Nephron (organoid): ENCODE measurements around the gene CISD1.

ENCODE experiments used
- H3K27ac Mint-ChIP-seq, 3 experiments: 2 replicates each; pipeline ENCODE4 v1.8.0; 2020; ENCODE audit warnings: mixed read lengths in 3 of 3, mild to moderate bottlenecking in 2 of 3, moderate library complexity in 1 of 3
- H3K27me3 Mint-ChIP-seq: 2 replicates; pipeline ENCODE4 v1.8.0; 2021; ENCODE audit warnings: low read depth, mild to moderate bottlenecking, moderate library complexity, mixed read lengths
- H3K36me3 Mint-ChIP-seq: 2 replicates; pipeline ENCODE4 v1.8.0; 2020; ENCODE audit warnings: low read depth, mixed read lengths
- H3K4me1 Mint-ChIP-seq: 2 replicates; pipeline ENCODE4 v1.8.0; 2020; ENCODE audit warnings: mixed read lengths
- H3K4me3 Mint-ChIP-seq, 3 experiments: 2 replicates each; pipeline ENCODE4 v1.8.0; 2020; ENCODE audit warnings: mild to moderate bottlenecking in 3 of 3, mixed read lengths in 3 of 3, moderate library complexity in 2 of 3
- H3K9me3 Mint-ChIP-seq: 2 replicates; pipeline ENCODE4 v1.8.0; 2020; ENCODE audit warnings: mixed read lengths
- TF ChIP-seq, protein P1 (sequence below), 3 experiments: fragments of 200-600 bp; sonication (generic); IDR thresholded peaks; one replicate each; pipeline ENCODE4 v1.5.0; 2021; ENCODE audit warnings: antibody characterized with exemption in 3 of 3; ENCODE audit not compliant: unreplicated experiment in 3 of 3

The CISD1 gene

DNA sequence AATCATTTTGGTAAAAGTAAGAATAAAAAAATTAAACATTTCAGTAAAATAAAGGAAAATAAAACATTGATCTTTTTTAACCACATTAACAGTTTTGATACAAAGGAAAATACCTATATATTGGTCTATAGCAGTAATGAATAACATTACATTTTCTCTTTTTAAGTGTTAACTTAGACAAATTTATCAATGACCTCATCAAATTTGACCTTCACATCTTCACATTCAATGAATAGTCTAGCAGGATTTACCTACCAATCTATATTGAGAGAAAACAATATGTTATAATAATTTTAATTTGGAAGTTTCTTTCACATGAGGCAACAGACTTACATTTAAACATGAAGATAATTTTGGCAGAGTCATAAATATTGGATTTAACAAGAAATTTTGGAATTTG is 47.9 kb downstream of the CISD1 start:
- no peaks in the 10 kb centered on the region for H3K4me1 Mint-ChIP-seq
- no peak overlapping the region for H3K27ac Mint-ChIP-seq
- TF ChIP-seq, protein P1, sequence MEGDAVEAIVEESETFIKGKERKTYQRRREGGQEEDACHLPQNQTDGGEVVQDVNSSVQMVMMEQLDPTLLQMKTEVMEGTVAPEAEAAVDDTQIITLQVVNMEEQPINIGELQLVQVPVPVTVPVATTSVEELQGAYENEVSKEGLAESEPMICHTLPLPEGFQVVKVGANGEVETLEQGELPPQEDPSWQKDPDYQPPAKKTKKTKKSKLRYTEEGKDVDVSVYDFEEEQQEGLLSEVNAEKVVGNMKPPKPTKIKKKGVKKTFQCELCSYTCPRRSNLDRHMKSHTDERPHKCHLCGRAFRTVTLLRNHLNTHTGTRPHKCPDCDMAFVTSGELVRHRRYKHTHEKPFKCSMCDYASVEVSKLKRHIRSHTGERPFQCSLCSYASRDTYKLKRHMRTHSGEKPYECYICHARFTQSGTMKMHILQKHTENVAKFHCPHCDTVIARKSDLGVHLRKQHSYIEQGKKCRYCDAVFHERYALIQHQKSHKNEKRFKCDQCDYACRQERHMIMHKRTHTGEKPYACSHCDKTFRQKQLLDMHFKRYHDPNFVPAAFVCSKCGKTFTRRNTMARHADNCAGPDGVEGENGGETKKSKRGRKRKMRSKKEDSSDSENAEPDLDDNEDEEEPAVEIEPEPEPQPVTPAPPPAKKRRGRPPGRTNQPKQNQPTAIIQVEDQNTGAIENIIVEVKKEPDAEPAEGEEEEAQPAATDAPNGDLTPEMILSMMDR (IDR thresholded peaks at IDR 0.05; ENCODE audit: unreplicated experiment in 3 of 3): no peak
- no peaks in the 10 kb centered on the region for H3K27me3 Mint-ChIP-seq
- no peaks in the 10 kb centered on the region for H3K36me3 Mint-ChIP-seq
- H3K4me3 Mint-ChIP-seq: no peak overlapping the region
- no peaks in the 10 kb centered on the region for H3K9me3 Mint-ChIP-seq

DNA sequence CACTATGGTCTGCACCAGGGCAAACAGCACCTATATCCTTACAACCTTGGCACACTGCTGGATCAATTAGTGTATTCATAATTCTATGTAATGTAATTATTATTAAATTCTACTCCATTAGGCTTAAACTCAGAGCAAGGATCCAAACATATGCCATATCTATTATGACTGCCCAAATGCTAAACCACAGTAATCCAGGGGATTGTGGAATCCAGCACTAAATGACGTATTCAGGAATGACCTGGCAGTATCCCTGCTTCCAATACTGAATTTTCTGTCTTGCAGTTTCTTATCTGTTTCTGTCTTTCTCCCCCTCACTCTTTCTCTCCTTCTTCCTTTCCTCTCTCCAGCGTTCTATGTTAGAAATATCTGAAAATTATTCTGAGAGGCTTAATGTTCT is 49.4 kb downstream of the CISD1 start:
- H3K4me1 Mint-ChIP-seq: no peaks in the 10 kb centered on the region
- H3K9me3 Mint-ChIP-seq: no peaks in the 10 kb centered on the region
- no peaks in the 10 kb centered on the region for H3K36me3 Mint-ChIP-seq
- no peak overlapping the region for H3K4me3 Mint-ChIP-seq
- H3K27me3 Mint-ChIP-seq: no peaks in the 10 kb centered on the region
- TF ChIP-seq, protein P1 (IDR thresholded peaks at IDR 0.05; ENCODE audit: unreplicated experiment in 3 of 3): no peak
- no peak overlapping the region for H3K27ac Mint-ChIP-seq

DNA sequence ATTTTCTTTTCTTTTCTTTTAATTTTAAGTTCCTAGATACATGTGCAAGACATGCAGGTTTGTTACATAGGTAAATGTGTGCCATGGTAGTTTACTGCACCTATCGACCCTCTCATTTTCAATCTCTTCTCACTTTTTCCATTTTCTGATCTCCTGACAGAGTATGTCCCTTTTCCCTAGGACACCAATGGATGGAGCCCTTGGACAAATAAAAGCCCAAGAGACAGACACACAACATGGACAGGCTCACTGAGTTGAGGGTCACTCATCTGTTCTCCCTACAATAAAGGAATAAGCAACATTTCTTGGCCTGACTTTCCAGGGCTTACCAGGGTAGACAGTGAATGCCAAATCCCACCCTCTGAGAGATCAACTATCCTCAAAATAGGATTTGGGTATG is 50.6 kb downstream of the CISD1 start:
- TF ChIP-seq, protein P1 (IDR thresholded peaks at IDR 0.05; ENCODE audit: unreplicated experiment in 3 of 3): no peak
- Mint-ChIP-seq H3K9me3 (no peaks in the 10 kb centered on the region), H3K4me1 (no peaks in the 10 kb centered on the region), H3K36me3 (no peaks in the 10 kb centered on the region), H3K27me3 (no peaks in the 10 kb centered on the region), H3K4me3 (no peak overlapping the region), H3K27ac (no peak overlapping the region)

DNA sequence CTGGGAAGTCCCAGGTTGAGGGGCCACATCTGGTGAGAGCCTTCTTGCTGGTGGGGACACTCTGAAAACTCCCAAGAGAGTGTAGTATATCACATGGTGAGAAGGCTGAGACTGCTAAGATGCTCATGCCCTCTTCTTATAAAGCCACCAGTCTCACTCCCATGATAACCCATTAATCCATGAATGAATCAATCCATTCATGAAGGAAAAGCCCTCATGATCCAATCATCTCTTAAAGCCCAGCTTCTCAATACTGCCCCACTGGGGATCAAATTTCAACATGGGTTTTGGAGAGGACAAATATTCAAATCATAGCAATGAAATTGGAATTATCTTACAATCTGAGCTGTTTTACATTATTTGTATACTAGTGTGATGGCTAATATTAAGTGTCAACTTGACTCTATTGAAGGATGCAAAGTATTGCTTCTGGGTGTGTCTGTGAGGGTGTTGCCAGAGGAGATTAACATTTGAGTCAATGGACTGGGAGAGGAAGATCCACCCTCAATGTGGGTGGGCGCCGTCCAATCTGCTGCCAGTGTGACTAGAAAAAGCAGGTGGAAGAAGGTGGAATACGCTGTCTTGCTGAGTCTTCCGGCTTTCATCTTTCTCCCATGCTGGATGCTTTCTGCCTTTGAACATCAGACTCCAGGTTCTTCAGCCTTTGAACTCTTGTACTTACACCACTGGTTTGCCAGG is 51.5 kb downstream of the CISD1 start:
- Mint-ChIP-seq H3K4me3 (no peak overlapping the region), H3K9me3 (no peaks in the 10 kb centered on the region), H3K4me1 (no peaks in the 10 kb centered on the region), H3K36me3 (no peaks in the 10 kb centered on the region), H3K27me3 (no peaks in the 10 kb centered on the region), H3K27ac (no peak overlapping the region)
- TF ChIP-seq, protein P1 (IDR thresholded peaks at IDR 0.05; ENCODE audit: unreplicated experiment in 3 of 3): no peak

DNA sequence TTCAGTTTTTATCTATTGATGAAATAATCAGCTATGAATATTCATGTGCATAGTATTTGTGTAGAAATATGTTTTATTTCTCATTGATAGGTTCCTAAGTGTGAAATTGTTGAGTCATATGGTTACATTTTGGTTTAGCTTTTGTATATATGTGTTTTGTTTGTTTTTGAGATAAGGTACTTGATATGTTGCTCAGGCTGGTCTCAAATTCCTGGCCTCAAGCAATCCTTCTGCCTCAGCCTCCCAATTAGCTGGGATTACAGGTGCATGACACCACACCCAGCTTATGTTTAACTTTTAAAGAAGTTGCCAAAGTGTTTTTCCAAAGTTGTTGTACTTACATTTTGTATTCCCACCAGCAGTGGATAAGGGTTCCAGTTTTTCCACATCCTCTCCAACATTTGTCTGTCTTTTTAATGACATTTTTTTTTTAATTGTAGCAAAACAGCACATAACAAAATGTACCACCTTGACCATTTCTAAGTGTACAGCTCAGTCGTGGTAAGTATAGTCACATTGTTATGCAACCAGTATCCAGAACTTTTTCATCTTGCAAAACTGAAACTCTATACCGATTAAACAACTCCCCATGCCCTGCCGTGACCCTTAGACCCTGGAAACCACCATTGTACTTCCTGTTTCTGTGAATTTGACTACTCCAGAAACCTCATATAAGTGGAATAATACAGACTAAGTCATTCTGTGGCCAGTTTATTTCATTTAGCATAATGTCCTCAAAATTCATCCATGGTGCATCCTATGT is 53.3 kb downstream of the CISD1 start:
- Mint-ChIP-seq H3K9me3 (no peaks in the 10 kb centered on the region), H3K4me3 (no peak overlapping the region), H3K27ac (no peak overlapping the region), H3K27me3 (no peaks in the 10 kb centered on the region), H3K4me1 (no peaks in the 10 kb centered on the region), H3K36me3 (no peaks in the 10 kb centered on the region)
- TF ChIP-seq, protein P1 (IDR thresholded peaks at IDR 0.05; ENCODE audit: unreplicated experiment in 3 of 3): no peak

DNA sequence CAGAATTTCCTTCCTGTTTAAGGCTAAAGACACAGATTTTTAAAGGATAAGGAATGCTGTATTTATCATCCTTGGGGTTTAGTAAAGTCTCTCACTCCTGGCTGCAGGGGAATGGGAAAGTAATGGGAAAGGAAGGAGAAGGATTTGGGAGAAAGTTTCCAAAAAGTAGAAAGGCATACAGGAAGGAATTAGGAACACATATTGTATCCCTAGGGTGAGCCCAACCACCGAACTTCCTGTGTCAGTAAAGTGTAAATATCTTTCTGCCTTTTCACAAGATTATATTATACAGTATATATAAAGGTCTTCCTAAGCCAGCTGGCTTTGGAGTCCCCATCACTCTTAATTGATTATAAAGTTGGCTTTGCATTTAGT is 53.9 kb downstream of the CISD1 start:
- Mint-ChIP-seq H3K36me3 (no peaks in the 10 kb centered on the region), H3K27me3 (no peaks in the 10 kb centered on the region), H3K9me3 (no peaks in the 10 kb centered on the region), H3K27ac (no peak overlapping the region), H3K4me1 (no peaks in the 10 kb centered on the region), H3K4me3 (no peak overlapping the region)
- TF ChIP-seq, protein P1 (IDR thresholded peaks at IDR 0.05; ENCODE audit: unreplicated experiment in 3 of 3): no peak
